Cardiac muscle cell (in vitro differentiated cells and primary cell): Measurements from ENCODE around the gene CELA3A. TPM values are rescaled to one million over a fixed set of nuclear protein-coding genes. Genes with fewer than 3 reads are reported as not detected.
A peak's percentile ranks its signal among the peaks of the same experiment; 100 is the strongest.

Experiments
- DNase-seq, 2 donors: peaks; one replicate each; pipeline versions ENCODE4 v3.0.0 to v3.0.0-alpha.2; 2010 to 2017; ENCODE audit warnings: low read depth in 1 of 2, low spot score in 1 of 2
- H3K27ac ChIP-seq: fragments of 200-600 bp; sonication (generic); 2 replicates; pipeline ENCODE4 v1.5.1; 2016
- H3K27me3 ChIP-seq: fragments of 200-600 bp; sonication (generic); 2 replicates; pipeline ENCODE4 v1.6.0; 2016; ENCODE audit warnings: control low read depth
- H3K36me3 ChIP-seq: fragments of 200-600 bp; sonication (generic); 2 replicates; pipeline ENCODE4 v1.5.1; 2016; ENCODE audit warnings: control low read depth
- H3K4me1 ChIP-seq: fragments of 200-600 bp; sonication (generic); 2 replicates; pipeline ENCODE4 v1.8.1; 2017; ENCODE audit warnings: low read depth, mild to moderate bottlenecking, mixed run types
- H3K4me3 ChIP-seq: fragments of 200-600 bp; sonication (generic); 2 replicates; pipeline ENCODE4 v1.5.1; 2016; ENCODE audit warnings: mild to moderate bottlenecking
- H3K9me3 ChIP-seq: fragments of 200-600 bp; sonication (generic); 2 replicates; pipeline ENCODE4 v1.5.1; 2017; ENCODE audit warnings: low read depth, mild to moderate bottlenecking, control low read depth
- polyA plus RNA-seq: library from polyadenylated mRNA; unstranded; fragments of >200 nt; fragmentation: Nextera tagmentation; extraction: Ambion mirVana; gene quantifications from 2 replicates; pipeline ENCODE4 v1.2.1, GENCODE V29; 2016
- total RNA-seq: library from RNA; depleted of rRNA; stranded (reverse); fragments of >200 nt; gene quantifications from 2 replicates; pipeline ENCODE4 v1.2.3, GENCODE V29; 2016
- TF ChIP-seq, protein P1 (sequence below): IDR thresholded peaks from 2 replicates; pipeline ENCODE4 v1.5.1; 2012; ENCODE audit warnings: low read depth, mild to moderate bottlenecking, low read length

Gene CELA3A
- total and polyA plus RNA-seq, 2 experiments from 2014 or later = not detected

DNA sequence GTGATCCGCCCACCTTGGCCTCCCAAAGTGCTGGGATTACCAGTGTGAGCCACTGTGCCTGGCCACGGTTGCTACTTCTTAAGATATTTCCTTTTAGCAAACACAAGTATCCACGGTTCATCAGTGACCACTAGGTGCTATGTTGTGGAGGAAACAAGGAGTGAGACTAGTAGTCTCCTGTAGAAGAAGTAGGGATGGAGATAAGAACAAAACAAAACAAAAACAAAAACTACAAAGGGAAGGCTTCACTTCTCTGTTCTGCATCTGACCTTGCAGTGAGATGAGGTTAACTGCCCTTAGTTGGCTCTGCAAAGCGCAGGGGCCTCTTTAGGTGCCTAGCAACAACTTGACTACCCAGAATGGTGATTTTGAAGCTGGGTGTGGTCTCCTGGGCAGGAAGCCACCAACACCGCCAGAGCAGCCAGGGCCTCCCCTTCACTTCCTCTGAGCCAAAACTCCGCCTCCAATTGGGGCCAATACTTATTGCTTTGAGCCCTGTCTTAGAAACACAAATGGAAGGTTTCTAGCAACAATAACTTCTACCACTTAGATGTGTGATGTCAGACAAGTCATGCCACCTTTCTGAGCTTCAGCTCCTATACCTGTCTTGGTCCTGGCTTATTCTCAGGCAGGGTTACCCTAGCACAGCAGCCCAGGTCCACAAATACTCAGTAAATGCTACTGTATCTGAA lies 38.3 kb downstream of the CELA3A start:
- no peaks in the 10 kb centered on the region for H3K27me3 ChIP-seq
- no peaks in the 10 kb centered on the region for H3K9me3 ChIP-seq
- H3K27ac ChIP-seq = peak overlapping the region; percentile 74
- DNase-seq = peak; percentile 71 to 81
- H3K4me3 ChIP-seq = no peak overlapping the region
- peaks cover 10% of the 10 kb centered on the region for H3K4me1 ChIP-seq
- no peaks in the 10 kb centered on the region for H3K36me3 ChIP-seq
- TF ChIP-seq, protein P1, sequence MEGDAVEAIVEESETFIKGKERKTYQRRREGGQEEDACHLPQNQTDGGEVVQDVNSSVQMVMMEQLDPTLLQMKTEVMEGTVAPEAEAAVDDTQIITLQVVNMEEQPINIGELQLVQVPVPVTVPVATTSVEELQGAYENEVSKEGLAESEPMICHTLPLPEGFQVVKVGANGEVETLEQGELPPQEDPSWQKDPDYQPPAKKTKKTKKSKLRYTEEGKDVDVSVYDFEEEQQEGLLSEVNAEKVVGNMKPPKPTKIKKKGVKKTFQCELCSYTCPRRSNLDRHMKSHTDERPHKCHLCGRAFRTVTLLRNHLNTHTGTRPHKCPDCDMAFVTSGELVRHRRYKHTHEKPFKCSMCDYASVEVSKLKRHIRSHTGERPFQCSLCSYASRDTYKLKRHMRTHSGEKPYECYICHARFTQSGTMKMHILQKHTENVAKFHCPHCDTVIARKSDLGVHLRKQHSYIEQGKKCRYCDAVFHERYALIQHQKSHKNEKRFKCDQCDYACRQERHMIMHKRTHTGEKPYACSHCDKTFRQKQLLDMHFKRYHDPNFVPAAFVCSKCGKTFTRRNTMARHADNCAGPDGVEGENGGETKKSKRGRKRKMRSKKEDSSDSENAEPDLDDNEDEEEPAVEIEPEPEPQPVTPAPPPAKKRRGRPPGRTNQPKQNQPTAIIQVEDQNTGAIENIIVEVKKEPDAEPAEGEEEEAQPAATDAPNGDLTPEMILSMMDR = no peak

DNA sequence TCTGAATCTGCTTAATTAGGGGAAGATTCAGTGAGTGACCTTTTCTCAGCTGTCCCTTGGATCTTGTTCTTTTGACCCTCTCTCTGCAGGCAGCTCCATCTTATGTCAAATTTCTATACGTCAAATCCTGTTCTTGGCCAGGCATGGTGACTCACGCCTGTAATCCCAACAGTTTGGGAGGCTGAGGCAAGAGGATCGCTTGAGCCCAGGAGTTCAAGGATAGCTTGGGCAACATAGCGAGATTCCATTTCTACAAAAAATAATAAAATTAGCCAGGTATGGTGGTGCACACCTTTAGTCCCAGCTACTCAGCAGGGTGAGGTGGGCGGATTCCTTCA lies 38.8 kb downstream of the CELA3A start:
- H3K9me3 ChIP-seq = no peaks in the 10 kb centered on the region
- TF ChIP-seq, protein P1 = no peak
- no peak for DNase-seq
- H3K27me3 ChIP-seq = no peaks in the 10 kb centered on the region
- no peak overlapping the region for H3K4me3 ChIP-seq
- peak overlapping the region; percentile 74 for H3K27ac ChIP-seq
- peaks cover 13% of the 10 kb centered on the region for H3K4me1 ChIP-seq
- H3K36me3 ChIP-seq = no peaks in the 10 kb centered on the region

DNA sequence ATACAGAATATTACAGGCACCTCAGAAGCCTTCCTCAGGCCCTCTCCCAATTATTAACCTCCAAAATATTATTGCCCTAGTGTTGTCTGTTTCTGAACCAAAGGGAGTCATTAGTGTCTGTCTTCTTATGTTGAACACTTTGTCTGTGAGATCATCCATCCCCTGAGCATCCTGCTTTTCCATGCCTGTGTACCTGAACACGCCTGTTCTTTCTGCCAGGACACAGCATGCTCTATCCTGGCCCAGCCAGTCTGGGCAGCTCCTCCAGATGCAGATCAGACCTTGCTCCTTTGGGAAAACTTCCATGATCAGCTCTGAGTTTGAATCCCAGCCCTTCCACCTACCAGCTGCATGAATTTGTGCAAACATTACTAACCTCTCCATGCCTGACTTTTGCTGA lies 40.0 kb downstream of the CELA3A start:
- Histone ChIP-seq H3K9me3 (no peaks in the 10 kb centered on the region), H3K4me1 (peaks cover 13% of the 10 kb centered on the region), H3K27ac (no peak overlapping the region), H3K4me3 (no peak overlapping the region), H3K36me3 (no peaks in the 10 kb centered on the region), H3K27me3 (no peaks in the 10 kb centered on the region)
- TF ChIP-seq, protein P1 = no peak
- no peak for DNase-seq

DNA sequence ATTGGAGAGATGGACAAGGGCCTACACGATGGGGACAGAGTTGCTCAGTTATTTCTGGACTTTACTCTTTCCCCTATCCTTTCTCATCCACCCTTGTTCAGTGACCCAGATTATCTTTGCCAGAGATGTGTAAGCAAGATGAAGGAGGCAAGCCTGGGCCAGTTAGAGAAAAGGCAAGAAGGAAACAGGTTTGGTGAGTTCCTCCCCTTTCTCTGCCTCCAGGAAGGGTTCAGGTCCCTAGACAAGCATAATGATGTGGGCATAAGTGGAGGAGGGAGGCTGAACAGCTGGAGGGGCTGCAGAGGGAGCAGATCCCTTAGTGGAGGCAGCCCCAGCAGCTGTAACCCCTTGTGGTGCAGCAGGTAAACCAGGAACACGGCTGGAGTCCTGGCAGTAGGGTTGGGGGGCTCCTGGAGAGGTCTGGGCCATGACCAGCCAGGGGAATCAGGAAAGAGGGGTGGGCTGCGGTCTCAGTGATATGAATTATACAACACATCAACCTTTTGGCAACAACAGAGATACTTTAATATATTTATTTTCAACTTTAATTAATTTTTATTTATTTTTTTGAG lies 41.8 kb downstream of the CELA3A start:
- Histone ChIP-seq H3K27me3 (no peaks in the 10 kb centered on the region), H3K4me3 (no peak overlapping the region), H3K27ac (no peak overlapping the region), H3K9me3 (no peaks in the 10 kb centered on the region), H3K4me1 (peaks cover 13% of the 10 kb centered on the region), H3K36me3 (no peaks in the 10 kb centered on the region)
- TF ChIP-seq, protein P1 = no peak
- no peak for DNase-seq

DNA sequence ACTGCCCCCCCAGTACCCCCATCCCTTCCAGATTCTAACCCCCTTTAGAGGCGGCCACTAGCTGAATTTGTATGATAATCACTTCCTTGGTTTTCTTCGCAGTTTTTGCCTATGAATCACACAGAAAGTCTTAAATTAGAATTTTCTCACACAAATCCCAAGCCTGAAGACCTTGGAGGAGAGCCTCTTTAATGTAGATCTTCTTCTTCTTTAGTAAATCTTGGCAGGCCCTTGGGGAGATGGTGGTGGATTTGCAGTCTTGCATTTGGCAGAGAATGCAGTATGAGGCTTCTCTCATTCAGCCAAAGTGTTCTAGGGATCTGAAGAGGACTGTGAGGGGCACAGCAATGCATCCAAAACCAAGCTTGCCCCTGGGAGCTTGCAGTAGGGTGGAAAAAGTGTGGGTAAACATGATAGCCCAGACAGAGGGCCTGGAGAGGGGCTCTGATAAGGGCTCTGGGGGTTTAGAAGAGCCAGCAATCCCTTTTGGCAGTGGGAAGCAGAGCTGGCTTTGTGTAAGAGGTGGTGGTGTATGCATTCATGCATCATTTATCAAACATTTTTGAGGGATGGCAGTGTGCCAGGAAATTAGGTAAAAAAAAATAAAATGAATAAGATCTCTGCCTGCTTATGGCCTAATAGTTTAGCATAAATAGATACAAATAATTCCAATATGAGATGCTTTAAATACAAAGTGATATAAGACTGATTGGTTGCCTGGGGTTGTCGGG lies 43.4 kb downstream of the CELA3A start:
- Histone ChIP-seq H3K4me1 (peaks cover 8% of the 10 kb centered on the region), H3K9me3 (no peaks in the 10 kb centered on the region), H3K4me3 (no peak overlapping the region), H3K36me3 (no peaks in the 10 kb centered on the region), H3K27me3 (no peaks in the 10 kb centered on the region), H3K27ac (peak overlapping the region; percentile 51)
- TF ChIP-seq, protein P1 = no peak
- DNase-seq = peak in 1 of 2 donors; percentile 82
